Measurements from ENCODE around the gene SLMAP.
A peak's percentile ranks its signal among the peaks of the same experiment; 100 is the strongest.

SLMAP gene

GRCh38 chr3:57777774-57778173 lies 21.7 kb downstream of the SLMAP start:
- H3K9me3 ChIP-seq (ENCODE audit: insufficient read depth, low read length, severe bottlenecking): no peaks in the 10 kb centered on the region
- no peak overlapping the region for H3K4me2 ChIP-seq (ENCODE audit: insufficient read depth, low read length)
- peaks cover 6% of the 10 kb centered on the region; the same call in 1 of the 2 replicates for H3K36me3 ChIP-seq (ENCODE audit: insufficient read depth, low read length)
- H3K79me2 ChIP-seq (ENCODE audit: insufficient read depth, low read length): peaks cover 91% of the 10 kb centered on the region
- no peaks in the 10 kb centered on the region for H3K27me3 ChIP-seq (ENCODE audit: insufficient read depth, low read length, poor library complexity)
- H3K4me1 ChIP-seq (ENCODE audit: insufficient read depth, low read length): no peaks in the 10 kb centered on the region
- no peak for DNase-seq
- ATAC-seq (ENCODE audit: insufficient read depth, low read depth): no peak
- H3K4me3 ChIP-seq (ENCODE audit: low read depth in 1 of 2, low read length in 2 of 2): no peak overlapping the region
- H3K9ac ChIP-seq (ENCODE audit: low read depth, low read length): no peak overlapping the region
- TF ChIP-seq, protein P1, sequence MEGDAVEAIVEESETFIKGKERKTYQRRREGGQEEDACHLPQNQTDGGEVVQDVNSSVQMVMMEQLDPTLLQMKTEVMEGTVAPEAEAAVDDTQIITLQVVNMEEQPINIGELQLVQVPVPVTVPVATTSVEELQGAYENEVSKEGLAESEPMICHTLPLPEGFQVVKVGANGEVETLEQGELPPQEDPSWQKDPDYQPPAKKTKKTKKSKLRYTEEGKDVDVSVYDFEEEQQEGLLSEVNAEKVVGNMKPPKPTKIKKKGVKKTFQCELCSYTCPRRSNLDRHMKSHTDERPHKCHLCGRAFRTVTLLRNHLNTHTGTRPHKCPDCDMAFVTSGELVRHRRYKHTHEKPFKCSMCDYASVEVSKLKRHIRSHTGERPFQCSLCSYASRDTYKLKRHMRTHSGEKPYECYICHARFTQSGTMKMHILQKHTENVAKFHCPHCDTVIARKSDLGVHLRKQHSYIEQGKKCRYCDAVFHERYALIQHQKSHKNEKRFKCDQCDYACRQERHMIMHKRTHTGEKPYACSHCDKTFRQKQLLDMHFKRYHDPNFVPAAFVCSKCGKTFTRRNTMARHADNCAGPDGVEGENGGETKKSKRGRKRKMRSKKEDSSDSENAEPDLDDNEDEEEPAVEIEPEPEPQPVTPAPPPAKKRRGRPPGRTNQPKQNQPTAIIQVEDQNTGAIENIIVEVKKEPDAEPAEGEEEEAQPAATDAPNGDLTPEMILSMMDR (IDR thresholded peaks at IDR 0.05; ENCODE audit: borderline replicate concordance, extremely low read depth, low read length, poor library complexity, severe bottlenecking): no peak
- no peak for TF ChIP-seq EZH2 (IDR thresholded peaks at IDR 0.05; ENCODE audit: borderline replicate concordance, low read depth, low read length, severe bottlenecking)
- no peak overlapping the region for H2AFZ ChIP-seq (ENCODE audit: low read depth, low read length)
- H3K27ac ChIP-seq (ENCODE audit: low read length): no peak overlapping the region
- H4K20me1 ChIP-seq (ENCODE audit: insufficient read depth, low read length): peaks cover 14% of the 10 kb centered on the region

DNA sequence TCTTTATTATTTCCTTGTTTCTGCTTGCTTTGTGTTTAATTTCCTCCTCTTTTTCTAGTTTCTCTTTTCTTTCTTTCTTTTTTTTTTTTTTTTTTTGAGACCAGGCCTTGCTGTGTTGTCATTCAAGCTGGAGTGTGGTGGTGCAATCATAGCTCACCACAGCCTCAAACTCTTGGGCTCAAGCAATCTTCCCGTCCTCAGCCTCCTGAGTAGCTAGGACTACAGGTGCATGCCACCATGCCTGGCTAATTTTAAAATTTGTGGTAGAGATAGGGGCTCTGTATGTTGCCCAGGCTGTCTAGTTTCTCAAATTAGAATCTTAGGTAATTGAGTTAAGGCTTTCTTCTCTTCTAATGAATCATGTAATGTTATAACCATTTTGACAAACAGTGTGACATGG lies 22.4 kb downstream of the SLMAP start:
- H3K27ac ChIP-seq (ENCODE audit: low read length): no peak overlapping the region
- no peak for DNase-seq

DNA sequence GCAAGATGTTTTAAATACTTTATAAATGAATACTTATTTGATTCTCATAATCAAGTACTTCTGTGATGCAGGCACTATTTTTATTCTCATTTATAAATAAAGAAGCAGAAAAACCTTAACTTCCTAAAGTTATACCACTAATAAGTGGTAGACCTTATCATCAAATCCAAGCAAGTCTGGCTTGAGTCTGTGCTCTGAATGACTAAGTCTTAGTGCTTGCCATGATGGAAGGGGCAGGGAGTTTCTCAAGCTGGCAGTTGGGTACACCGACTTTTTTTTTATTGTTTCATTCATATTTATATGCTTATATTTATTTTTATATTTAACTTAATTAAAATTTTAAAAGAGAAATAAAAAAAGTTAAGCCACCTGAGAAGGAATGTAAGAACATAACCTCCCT lies 23.6 kb downstream of the SLMAP start:
- Histone ChIP-seq H2AFZ (ENCODE audit: low read depth, low read length) (no peak overlapping the region), H3K9ac (ENCODE audit: low read depth, low read length) (no peak overlapping the region), H3K4me1 (ENCODE audit: insufficient read depth, low read length) (no peaks in the 10 kb centered on the region), H3K27ac (ENCODE audit: low read length) (no peak overlapping the region), H3K79me2 (ENCODE audit: insufficient read depth, low read length) (peaks cover 93% of the 10 kb centered on the region), H3K9me3 (ENCODE audit: insufficient read depth, low read length, severe bottlenecking) (no peaks in the 10 kb centered on the region), H3K36me3 (ENCODE audit: insufficient read depth, low read length) (peaks cover 6% of the 10 kb centered on the region; the same call in 1 of the 2 replicates), H3K4me3 (ENCODE audit: low read depth in 1 of 2, low read length in 2 of 2) (no peak overlapping the region), H3K4me2 (ENCODE audit: insufficient read depth, low read length) (no peak overlapping the region), H4K20me1 (ENCODE audit: insufficient read depth, low read length) (peaks cover 28% of the 10 kb centered on the region), H3K27me3 (ENCODE audit: insufficient read depth, low read length, poor library complexity) (no peaks in the 10 kb centered on the region)
- no peak for TF ChIP-seq EZH2 (IDR thresholded peaks at IDR 0.05; ENCODE audit: borderline replicate concordance, low read depth, low read length, severe bottlenecking)
- TF ChIP-seq, protein P1 (IDR thresholded peaks at IDR 0.05; ENCODE audit: borderline replicate concordance, extremely low read depth, low read length, poor library complexity, severe bottlenecking): no peak
- ATAC-seq (ENCODE audit: insufficient read depth, low read depth): no peak
- no peak for DNase-seq

More for the DNA sequence above, 22.4 kb downstream of the SLMAP start:
- peaks cover 18% of the 10 kb centered on the region for H4K20me1 ChIP-seq (ENCODE audit: insufficient read depth, low read length)
- peak; percentile 52; the same call in 1 of the 3 replicates for ATAC-seq (ENCODE audit: insufficient read depth, low read depth)
- no peaks in the 10 kb centered on the region for H3K27me3 ChIP-seq (ENCODE audit: insufficient read depth, low read length, poor library complexity)
- no peak overlapping the region for H3K4me2 ChIP-seq (ENCODE audit: insufficient read depth, low read length)
- no peak for TF ChIP-seq EZH2 (IDR thresholded peaks at IDR 0.05; ENCODE audit: borderline replicate concordance, low read depth, low read length, severe bottlenecking)
- TF ChIP-seq, protein P1 (IDR thresholded peaks at IDR 0.05; ENCODE audit: borderline replicate concordance, extremely low read depth, low read length, poor library complexity, severe bottlenecking): no peak
- peaks cover 91% of the 10 kb centered on the region for H3K79me2 ChIP-seq (ENCODE audit: insufficient read depth, low read length)
- H3K9ac ChIP-seq (ENCODE audit: low read depth, low read length): no peak overlapping the region
- peaks cover 6% of the 10 kb centered on the region; the same call in 1 of the 2 replicates for H3K36me3 ChIP-seq (ENCODE audit: insufficient read depth, low read length)
- no peaks in the 10 kb centered on the region for H3K4me1 ChIP-seq (ENCODE audit: insufficient read depth, low read length)
- H2AFZ ChIP-seq (ENCODE audit: low read depth, low read length): no peak overlapping the region
- no peaks in the 10 kb centered on the region for H3K9me3 ChIP-seq (ENCODE audit: insufficient read depth, low read length, severe bottlenecking)
- H3K4me3 ChIP-seq (ENCODE audit: low read depth in 1 of 2, low read length in 2 of 2): no peak overlapping the region
